HG03196 (cell line): Measurements from ENCODE around the gene ZC3H7A.

Experiments used
- ATAC-seq: cut with Tn5 transposase; IDR thresholded peaks from one replicate; pipeline ENCODE4 v1.9.1; 2021; ENCODE audit not compliant: unreplicated experiment

The ZC3H7A gene

DNA sequence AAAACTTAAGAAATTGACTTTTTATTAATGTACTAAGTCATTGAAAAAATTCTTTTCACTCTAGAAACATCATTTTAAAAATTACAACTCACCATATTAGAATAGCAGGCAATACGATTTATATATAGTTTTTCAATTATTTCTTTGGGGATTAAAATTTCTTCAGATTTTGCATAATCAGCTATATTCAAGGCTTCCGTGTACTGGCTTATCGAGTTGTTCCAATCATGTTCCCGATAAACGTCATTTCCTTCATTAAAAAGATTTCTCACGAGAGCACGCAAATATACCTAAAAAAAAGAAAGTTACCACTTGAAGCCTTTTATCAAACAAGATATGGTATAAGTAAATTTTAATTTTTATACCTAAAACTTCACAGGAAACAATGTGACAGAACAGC lies 18.0 kb downstream of the ZC3H7A start:
- no peak for ATAC-seq

DNA sequence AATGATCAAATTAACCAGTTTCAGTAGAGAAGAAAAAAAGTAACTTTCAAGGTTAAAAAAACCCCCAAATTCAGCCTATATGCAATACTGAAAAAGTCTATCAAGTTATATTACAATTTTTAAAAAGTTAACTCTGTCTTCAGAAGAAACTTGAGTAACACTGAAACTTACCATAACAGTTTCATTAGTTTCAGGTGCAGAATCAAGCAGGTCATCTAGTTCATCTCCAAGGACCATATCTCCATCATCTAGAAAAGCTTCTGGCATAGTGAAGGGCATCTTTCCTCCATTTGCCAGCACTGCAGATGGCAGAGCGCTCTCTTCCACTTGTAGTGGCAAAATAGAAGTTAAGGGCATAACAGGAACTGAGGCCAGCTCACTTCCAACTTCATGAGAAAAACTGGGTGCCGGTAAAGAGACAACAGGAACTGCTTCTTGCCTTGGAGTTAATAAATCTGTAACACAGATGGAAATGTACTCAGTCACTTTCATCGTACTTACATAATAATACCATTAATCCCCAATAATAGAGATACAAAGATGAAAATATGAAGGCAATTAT lies 22.9 kb downstream of the ZC3H7A start:
- ATAC-seq, result no peak

DNA sequence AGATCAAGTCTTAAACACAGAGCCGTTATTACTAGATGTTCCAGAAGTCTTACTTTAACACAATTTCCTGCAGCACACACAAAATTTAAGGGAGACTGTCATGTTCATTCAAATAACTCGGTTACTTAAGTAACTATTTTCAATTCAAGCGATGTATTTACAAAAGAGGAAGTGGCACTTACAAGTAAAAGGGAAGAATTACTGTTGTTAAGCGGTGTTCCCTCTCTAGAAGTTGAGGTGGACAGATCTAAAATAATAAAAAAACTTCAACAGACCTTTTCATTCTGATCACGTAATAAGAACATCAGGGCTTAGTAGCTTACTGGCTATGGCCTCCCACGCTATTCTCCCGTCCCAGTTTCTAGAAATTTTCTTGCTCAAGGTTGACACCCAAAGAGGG lies 28.2 kb downstream of the ZC3H7A start:
- ATAC-seq, result no peak

DNA sequence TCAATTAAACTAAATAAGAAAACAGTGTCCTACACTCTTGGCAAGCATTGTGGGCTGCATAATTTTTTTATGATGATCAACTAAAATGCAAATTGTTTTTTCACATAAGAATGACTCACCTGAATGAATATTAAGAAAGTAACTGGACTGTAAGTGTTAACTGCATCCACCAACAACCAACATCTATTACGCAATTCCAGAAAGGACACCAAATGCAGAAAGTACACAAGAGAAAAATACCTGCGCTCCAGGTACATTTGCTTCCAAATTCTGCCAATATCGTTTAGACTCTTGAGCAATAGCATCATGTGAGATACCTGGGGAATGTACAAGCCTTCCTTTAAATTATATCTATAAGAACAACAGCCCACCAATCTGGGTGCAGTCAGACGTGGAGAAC lies 34.6 kb downstream of the ZC3H7A start:
- no peak for ATAC-seq

DNA sequence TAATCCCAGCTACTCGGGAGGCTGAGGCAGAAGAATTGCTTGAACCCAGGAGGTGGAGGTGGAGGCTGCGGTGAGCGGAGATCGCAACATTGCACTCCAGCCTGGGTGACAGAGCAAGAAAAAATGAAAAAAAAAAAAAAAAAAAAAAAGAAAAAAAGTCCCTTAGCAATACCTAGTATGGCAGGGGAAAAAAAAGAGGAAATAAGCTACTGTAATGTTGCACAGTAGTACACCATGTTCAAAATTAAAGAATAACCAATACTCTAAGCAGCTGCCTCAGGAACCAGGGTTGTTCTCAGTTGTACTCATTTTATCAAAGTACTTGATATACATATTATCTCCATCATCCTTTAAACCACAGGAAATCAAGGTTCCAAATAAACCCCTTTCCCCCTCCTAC lies 37.1 kb downstream of the ZC3H7A start:
- no peak for ATAC-seq

DNA sequence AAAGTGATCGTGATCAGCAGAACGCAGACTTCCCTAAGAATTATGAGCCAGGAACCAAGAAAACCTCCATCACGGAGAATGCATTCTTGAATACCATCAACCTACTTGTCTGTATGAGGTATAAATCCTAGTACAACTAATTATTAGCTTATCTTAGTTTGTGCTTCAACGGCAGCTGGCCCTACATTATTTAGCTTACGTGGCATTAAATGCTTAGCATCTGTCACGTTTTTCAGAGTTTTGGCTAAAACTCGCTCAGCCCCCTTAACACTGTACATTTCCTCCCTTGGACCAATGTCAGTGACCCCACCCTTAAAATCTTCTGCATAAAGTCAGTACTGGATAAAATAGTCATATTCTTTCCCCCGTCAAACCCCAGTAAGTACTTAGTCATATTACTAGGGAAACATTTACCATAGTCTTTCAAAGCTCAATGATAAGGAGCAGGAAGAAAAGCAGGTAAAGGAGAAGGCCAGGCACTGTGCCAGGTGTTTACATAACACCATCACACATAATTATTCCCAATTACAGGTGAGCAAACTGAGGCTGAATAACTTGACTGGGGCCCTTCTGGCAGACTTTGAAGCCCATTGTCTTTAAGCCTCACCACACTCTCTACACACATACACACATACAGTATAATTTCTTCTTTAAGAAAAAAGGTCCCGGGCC lies 37.8 kb downstream of the ZC3H7A start:
- ATAC-seq, result no peak

DNA sequence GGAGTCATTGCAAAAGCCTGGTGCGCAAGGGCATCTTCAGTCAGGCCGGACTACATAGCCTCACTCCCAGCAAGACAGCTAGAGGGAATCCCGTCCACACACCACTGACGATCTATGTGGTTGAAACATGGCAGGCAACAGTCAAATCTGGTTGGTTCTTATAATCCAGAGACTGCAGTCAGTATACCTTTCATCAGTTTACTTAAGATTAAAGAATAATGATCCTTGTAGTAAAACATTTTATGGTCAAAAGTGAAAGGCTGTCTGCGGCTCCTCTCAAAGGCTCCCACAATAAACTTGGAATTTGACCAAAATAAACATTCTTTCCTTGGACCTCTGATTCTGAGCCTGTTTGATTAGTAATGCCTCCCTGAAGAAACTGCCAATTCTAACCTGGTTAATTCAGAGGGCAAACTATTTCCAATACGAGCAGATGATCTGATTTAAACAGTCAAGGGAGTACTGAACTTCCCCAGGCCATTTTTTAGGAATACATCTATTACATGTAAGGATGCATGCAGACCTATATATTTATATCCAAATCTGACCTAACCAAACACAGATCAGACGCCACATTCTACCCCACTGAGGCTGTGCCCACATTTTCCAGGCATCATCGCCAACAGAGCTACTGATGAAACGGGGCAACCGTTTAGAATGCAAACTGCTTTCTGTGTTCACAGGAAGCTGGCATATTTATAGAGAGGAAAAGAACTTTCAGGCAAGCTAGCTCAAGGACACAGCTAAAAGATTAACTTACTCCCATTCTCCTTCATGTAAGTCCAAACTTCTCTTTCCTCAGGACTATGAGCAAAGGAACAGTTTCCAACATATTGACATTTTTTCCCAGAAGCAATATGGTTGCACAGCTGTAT lies 39.1 kb downstream of the ZC3H7A start:
- no peak for ATAC-seq

DNA sequence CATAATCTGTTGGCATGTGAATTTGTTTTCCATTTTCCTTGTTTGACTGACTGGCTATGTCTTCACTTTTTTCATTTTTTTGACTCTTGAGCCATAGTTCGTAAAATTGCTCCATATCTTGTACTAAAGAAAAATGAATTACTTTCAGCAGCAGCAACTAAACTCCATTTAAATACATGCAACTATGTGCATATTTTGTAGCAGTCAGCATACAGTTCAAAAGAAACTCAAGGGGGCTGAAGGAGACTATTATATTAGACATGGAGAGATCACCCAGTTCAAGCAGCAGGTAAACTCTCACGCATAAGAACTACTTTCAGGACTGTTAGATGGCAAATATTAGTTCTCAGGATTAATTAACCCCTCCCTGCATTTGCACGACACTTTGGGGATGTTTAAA lies 40.8 kb downstream of the ZC3H7A start:
- no peak for ATAC-seq

DNA sequence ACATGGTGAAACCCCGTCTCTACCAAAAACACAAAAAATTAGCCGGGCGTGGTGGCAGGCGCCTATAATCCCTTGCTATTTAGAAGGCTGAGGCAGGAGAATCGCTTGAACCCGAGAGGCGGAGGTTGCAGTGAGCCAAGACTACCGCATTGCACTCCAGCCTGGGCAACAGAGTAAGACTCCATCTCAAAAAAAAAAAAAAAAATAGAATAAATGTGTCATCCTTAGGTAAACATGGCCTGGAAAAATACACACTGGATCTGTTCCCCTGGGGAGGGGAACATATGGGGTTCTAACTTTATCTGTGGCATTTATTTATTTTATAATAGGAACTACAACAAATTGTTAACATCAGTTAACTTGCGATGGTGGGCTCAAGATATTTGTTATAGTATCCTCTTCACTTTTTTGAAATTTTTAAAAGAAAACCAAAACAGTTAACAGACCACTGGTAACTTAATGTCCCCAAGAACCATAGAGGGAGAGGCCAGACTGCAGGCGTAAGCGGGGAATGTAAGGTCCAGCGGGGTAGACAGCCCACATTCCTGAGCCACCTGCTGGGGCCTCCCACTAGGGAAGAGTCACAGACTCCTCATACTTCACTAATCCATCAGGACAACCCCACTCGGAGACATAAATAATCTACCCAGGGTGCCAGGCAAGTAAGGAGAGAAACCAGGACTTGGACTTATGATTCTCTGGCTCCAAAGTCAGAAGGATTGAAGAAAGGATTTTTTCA lies 41.9 kb downstream of the ZC3H7A start:
- ATAC-seq, result no peak

DNA sequence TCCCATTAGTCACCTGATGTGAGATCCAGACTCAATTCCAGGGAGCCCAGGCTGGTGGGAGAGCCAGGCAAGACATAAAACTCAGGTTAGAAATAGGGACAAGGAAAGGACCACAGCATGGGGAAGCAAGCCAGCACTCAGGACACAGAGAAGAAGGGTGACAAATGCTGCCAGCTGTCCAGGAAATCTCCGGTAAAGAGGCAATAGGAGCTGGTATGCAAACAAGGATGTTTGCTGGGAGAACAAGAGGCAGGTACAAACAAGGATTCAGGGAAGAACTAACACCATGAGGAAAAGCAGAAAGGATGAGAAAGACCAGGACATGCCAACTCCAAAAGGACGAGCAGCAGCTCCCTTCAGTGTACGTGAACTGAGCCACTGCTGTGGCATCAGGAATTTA lies 44.2 kb downstream of the ZC3H7A start:
- ATAC-seq, result no peak

DNA sequence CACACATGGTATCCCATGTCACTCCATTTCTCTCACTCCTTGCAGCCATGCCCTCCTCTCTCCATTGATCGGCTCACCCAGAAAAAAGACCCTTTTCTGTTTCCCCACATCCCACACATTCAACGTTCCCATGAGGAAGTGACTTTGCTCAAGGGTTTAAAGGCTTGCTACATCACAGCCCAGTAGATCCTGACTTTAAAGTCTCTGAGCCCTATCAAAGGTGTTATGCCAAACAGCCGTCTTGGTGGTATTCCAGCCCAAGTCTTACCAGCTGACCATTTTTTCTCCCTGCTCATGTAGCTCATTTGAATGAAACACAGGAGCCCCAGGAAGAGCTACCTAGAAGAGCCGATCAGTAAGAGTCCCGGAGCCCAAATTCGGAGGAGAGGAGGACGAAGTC lies 47.0 kb downstream of the ZC3H7A start:
- no peak for ATAC-seq

DNA sequence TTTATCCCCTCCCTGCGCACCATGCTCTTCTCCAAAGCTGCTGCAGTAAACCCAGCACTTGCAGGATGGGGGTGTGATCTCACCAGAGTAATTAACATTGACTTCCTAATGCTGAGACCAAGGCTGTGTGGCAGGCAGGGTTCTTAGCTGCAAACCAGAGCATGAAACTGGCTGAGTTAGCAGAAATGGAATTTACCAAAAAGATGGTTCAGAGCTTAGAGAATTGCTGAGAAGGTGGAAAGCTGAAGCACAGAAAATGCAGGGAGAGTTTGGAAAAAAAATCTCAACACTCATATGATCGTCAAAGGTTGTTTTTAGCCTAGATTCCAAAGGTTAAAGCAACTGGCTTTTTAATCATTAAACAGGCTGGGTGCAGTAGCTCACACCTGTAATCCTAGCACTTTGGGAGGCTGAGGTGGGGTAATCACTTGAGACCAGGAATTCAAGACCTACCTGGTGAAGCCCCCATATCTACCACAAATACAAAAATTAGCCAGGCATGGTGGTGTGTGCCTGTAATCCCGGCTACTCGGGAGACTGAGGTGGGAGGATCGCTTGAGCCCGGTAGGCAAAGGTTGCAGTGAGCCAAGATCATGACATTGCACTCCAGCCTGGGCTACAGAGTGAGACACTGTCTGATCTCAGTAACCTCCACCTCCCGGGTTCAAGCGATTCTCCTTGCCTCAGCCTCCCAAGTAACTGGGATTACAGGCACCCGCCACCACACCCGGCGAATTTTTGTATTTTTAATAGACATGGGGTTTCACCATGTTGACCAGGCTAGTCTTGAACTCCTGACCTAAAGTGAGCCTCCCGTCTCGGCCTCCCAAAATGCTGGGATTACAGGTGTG lies 48.4 kb downstream of the ZC3H7A start:
- ATAC-seq, result no peak

DNA sequence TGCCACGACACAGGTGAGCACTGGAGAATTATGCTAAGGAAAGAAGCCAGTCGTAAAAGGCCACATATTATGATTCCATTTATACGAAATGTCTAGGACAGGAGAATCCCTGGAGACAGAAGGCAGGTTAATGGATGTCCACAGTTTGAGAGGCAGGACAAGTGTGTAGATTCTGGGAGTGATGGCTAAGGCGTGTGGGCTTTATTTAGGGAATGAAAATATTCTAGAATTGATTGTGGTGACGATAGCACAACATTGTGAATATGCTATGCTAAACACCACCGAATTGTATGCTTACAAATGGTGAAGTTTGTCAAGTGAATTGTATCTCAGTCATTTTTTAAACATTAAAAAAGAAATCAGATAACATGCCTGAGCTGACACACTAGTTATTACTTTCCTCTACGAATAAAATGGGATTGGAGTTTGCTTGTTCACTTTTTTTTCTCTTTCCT lies 49.1 kb downstream of the ZC3H7A start:
- ATAC-seq, result no peak

DNA sequence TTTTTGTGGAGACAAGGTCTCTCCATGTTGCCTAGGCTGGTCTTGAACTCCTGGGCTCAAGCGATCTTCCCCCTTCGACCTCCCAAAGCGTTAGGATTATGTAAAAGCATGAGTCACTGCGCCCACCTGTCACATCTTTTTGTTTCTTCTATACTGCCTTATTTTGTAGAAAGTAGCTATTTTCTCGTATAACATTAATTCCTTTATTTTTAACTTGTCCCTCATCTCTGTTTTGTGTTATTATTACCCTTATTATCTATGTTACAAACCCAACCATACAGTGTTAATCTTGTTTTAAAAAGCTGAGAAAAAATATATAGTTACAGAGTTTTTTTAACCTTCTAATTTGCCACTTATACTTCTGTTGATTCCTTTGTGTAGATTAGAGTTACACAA lies 53.0 kb downstream of the ZC3H7A start:
- no peak for ATAC-seq

DNA sequence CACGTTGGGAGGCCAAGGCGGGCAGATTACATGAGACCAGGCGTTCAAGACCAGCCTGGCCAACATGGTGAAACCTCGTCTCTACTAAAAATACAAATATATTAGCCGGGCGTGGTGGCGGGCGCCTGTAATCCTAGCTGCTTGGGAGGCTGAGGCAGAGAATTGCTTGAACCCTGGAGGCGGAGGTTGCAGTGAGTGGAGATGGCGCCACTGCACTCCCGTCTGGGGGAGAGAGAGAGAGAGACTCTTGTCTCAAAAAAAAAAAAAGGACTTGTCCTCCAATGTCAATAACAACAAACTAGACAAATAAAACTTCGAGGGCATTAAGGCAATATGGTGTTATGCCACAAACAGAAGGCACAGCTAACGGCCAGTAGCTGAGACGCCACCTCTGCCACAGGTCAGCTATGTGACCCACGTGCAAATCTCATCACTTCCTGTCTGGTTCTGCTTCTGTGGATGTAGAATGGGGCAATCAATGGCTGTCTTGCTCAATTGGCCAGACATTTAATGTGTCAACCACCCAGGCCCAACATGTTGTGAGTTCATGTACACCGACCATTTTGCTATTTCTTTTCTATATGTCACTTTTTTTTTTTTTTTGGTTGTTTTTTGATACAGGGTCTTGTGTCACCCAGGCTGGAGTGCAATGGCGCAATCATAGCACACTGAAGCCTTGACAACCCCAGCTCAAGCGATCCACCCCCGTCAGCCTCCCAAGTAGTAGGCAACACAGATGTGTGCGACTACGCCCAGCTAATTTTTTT lies 53.6 kb downstream of the ZC3H7A start:
- ATAC-seq, result no peak

DNA sequence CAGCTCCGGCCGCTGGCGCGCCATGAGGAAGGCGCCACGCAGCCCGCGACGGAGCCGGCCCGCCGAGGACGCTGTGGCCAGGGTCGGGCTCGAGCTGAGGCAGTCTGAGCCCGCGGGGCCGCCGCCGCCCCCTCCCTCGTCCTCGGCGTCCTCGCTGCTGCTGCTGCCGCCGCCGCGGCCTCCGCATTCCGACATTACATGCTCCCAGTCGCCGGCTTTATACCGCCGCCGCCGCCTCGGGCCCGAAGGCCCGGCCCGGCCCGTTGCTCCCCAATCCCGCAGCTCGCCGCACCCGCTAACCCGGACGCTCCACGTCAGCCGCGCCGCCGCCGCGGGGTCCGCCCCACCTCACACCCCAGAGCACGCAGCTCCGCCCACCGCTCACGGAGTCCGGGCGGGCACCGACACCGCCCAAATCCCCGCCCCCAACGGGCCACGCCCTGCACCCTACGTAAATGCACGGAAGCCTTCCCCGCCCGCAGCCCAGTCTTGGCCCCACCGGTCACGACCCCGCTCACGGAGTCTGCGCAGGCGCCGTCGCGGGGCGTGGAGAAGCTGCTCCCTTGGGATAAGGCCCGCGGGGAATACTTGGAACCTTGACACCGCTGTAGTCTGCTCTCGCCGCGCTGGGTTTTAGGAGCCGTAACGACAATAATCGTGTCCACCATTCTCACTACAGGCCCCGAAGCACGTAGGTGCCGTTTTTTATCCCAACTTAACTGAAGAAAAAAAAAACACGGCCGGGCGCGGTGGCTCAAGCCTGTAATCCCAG lies 54.3 kb downstream of the ZC3H7A start, which contains the start of gene TXNDC11:
Gene TXNDC11, minus strand, starts transcription at position 322 of the 772 bp plus-strand sequence. Its CDS starts 127 bp downstream, at position 195.
- ATAC-seq, result peak; percentile 89

DNA sequence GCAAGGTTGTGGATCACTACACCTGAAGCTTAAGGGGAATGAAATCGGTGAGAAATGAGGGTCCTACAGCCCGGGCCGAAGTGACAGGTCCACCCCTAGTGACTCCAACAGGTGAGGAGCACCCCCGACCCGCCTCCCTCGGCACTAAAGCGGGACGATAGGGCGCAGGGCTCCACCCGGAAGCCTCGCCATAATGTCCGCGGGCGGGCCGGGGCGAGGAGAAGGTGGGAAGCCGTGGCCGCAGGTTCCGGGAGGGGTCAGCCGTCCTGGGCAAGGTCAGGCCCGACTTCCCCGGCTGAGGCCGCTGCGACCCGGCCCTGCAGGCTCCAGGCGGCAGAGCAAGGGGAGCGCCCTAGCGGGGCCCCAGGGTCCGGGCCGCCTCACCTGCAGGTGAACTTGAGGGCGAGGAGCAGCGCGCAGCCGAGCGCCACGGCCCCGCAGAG lies 54.9 kb downstream of the ZC3H7A start:
- peak; percentile 31 for ATAC-seq

DNA sequence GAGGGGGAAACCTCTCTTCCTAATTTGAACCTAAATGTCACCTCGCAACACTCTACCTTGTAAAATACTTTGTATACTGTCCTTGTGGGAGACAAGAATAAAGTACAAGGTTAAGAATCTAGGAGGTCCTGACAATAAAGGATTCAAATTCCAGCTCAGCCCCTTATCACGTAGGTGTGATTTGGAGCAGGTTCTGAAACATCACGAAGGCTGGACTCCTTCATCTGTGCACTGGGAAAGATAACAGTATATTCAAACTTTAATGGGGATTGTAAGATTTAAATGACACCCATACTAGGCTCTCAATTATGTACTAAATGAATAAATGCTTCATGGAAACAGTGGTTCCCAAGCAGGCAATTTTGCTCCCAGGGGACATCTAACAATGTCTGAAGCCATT lies 56.5 kb downstream of the ZC3H7A start:
- no peak for ATAC-seq
